CD4-positive, alpha-beta T cell treated with Interleukin-10 for 1 hour (primary cell): ENCODE measurements around the gene INPP4B.

Experiments
- DNase-seq: peaks from one replicate; pipeline ENCODE4 v3.0.0-alpha.2; 2020

The INPP4B gene

DNA sequence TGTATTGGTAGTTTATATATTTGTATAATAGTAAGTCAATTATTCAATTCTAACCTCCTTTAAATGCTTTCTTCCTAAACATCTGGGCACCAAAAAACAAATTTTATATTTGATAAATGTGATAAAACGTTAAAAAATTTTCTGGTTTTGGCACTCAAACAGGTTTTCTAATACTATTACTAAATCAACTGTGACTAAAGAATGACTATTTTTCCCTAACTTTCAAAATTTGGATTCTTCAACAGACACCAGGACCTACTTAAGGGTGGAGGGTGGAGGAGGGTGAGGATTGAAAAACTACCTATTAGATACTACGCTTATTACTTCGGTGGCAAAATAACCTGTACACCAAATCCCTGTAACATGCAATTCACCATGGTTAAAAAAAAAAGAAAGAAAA lies 654.2 kb downstream of the INPP4B start:
- DNase-seq = no peak

GRCh38 chr4:142181021-142181420 lies 665.1 kb downstream of the INPP4B start:
- no peak for DNase-seq

DNA sequence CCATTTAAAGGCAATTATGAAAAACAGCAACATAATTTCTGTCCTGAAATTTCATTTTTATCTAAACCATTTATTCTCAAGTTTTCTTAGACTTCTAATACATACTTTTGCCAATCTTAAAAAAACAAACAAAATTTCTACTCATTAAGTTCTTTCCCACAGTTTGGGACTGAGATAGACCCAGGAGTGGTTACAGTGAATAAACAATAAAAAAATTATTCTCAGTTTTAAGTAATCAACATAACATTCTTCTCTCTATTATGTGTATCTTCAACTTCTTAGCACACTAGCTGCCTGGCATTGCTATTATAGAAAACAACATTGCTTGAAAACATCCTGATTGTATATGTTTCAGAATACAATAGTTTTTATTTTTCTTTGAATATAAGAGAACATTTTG lies 676.9 kb downstream of the INPP4B start:
- no peak for DNase-seq

GRCh38 chr4:142168181-142168580 lies 677.9 kb downstream of the INPP4B start:
- no peak for DNase-seq

DNA sequence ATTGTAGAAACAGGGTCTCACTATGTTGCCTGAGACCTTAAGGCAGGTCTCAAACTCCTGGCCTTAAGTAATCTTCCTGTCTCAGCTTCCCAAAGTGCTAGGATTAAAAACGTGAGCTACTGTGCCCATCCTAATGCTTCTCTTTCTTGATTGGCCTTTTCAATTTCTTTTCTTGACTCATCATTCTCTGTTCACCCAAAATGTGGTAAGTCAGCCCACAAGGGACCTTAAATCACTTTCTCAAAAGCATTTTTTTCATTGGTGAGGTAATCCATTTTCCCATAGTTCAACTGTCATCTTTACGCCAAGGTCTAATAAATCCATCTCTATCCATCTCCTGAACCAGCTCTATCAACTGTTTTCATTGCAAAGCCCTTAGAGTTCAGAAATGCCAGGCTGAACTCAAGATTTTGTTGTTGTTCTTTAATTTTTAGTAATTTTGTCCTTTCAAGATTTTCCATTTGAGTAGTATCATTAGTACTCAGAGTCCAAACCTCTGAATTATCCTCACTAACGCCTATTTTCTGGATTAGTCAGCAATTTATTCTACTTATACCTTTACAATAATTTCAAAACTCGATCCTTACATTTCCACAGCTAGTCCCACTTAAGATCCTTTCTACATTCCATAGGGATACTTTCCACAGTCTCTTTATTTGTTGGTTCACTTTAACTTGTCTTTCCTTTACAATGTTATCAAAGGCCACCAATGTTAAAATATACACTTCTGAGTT lies 681.2 kb downstream of the INPP4B start:
- DNase-seq = no peak

DNA sequence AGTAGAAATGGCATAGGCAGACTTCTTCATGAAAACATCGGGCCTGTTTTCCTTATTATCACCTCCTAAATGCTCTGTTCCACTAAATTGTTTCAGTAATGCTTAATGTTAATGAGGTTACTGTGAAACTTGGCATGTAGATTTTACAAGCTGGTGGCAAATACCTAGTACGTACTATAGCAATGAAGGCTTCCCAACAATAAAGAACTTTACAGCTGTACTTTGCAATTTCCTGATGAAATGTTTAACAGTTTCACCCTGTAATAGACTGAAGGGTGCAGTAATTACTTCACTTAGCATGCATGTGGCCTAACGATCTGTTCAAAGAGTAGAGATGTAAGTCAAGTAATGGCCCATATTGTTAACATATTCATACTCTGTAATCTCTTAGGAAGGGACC lies 685.0 kb downstream of the INPP4B start:
- no peak for DNase-seq

GRCh38 chr4:142160509-142160908 lies 685.6 kb downstream of the INPP4B start:
- no peak for DNase-seq

DNA sequence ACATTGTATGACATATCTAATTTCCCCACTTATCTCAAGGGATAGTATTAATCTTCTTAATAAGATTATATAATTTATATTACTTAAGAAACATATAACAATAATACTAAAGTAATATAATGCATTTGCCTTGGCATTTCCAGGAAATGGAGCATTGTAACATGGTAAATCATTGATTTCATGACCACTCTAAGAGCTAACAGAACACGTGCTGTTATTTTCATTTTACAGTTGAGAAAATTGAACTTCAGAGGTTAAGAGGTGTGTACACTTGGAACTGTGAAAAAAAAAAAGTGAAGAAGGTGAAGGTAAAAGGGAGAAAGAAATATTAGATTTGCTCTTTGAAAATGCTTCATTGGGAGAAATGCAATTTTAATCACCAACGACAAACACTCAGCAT lies 687.1 kb downstream of the INPP4B start:
- no peak for DNase-seq

GRCh38 chr4:142156256-142156655 lies 689.8 kb downstream of the INPP4B start:
- DNase-seq = no peak

GRCh38 chr4:142155347-142155746 lies 690.8 kb downstream of the INPP4B start:
- no peak for DNase-seq

DNA sequence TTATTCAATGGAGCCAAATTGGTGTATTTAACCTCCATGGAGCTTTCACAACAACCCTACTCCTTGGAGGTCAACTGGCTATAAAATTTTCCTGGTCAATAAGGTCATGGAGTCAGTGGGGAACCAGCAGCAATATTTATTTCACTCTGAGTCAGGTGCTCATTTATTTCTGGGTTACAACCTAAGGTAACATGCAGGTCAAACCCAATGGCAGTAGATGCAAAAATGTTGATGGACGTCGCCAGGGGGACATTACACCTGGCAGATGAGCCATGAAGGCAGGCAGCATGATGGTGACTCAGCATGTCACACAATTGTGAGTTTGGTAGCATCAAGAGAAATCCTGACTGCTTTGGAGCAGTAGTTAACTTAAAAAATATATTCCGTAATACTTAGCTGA lies 695.6 kb downstream of the INPP4B start:
- no peak for DNase-seq

- DNase-seq = no peak
Measured at GRCh38 chr4:142144813-142145212, 701.3 kb downstream of the INPP4B start.

GRCh38 chr4:142142366-142143054 lies 703.6 kb downstream of the INPP4B start:
- DNase-seq = no peak

DNA sequence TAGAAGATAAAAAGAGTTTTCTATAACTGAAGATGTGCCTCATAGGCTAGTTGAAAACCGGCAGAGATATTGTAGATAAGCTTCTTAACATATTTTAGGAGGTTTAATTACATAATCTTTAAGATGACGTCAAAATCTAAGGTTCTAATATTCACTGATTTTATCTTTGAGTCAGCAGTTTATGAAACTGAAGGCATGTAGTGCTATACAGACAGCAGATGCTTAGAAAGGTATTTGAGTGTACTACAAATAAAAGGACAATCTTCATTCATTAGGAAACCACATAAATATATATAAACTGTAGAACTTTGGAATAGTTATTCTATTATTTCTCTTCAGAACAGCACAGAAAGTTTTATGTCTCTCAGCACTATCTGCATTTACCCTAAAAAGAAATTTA lies 704.9 kb downstream of the INPP4B start:
- no peak for DNase-seq

DNA sequence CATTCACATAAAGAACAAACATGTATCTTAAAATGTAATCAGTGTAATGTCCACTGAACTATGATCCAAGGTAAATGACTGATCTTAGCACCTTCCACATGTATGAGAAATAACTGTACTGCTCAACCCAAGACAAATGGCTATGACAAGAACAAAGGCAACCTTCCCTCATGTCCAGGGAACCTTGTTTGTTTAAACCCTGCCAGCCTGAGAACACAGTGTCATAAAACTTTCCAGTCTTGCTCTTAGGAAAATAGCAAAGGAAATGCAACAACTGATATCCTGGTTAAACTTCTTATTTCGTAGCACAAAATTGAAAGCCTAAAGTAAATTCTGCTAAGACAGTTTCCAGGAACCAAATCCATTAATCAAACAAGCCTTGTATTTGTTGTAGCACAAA lies 715.4 kb downstream of the INPP4B start:
- DNase-seq = no peak

DNA sequence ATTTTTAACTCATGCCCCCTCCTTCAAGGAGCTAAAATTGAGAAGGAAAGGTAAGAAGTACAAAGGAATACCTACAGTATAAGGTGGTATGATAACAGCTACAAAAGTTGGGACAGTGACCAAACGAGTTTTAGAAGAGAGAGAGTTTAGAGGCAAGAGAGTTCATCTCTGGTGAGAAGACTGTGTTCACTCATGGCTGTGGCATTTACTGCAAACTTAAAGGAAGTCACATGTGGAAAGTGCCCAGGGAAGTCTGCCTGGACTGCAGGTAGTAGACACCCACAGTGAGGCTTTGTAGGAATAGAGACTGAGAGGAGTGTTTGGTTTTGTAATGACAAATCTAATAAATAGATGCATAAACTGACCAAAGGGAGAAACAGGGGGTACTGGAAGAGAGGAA lies 716.2 kb downstream of the INPP4B start:
- DNase-seq = no peak

DNA sequence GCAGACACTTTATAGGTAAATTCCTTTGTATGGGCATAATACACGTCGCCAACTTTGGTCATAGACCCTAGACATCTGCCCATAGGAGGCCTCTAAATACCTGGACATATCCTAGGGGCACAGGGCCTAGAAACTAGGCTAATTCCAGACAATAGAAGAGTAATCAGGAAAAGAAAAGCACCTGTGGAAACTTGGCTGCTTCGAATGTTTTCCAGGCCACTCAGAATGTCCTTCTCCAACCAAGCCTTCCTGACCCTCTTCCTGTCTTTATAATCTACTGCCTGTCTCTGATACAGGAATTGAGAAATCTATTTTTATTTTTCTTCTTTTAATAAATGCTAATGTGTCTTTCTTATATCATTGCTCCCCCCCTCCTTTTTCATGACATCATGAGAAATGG lies 716.6 kb downstream of the INPP4B start:
- DNase-seq = no peak

GRCh38 chr4:142128529-142128928 lies 717.6 kb downstream of the INPP4B start:
- DNase-seq = no peak

- peak; percentile 77 for DNase-seq
Measured at GRCh38 chr4:142126890-142127497, 719.1 kb downstream of the INPP4B start.

DNA sequence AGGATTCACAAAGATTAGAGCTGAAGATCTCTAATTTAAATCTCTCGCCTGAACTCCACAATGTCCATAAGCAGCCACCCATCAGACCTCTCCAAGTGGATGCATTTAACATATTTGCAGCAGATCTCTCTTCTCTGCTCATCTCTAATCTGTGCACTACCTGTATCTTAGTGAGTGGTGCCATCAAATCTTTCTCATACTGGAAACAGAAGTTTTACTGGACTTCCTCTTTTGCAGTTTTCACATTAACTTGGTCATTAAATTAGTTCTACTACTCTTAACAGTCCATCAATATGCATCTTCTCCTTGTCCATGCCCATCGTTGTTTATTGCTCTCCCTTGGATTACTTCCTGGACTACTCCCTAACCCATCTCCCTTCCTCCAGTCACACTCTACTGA lies 721.2 kb downstream of the INPP4B start:
- DNase-seq = no peak

- no peak for DNase-seq
Measured at GRCh38 chr4:142121448-142122350, 724.4 kb downstream of the INPP4B start.

GRCh38 chr4:142120921-142121320 lies 725.2 kb downstream of the INPP4B start:
- DNase-seq = no peak

DNA sequence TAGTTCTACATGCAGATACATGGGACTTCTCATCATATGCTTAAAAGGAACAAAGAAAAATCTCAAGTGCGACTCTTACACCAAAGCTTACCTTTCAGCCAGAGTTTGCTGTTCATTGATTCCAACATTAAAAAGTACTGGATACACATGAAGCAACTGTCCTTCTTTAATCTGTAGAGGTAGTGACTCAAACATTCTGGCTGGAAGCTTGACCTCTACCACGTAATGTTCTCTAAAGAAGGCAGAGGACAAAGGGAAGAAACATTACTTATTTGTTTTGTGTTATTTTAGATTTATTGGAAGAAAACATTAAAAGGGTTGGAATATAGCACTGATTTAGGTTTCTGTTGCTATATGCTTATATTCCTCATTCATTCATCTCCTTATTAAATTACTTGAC lies 733.6 kb downstream of the INPP4B start:
- no peak for DNase-seq
